Measurements from ENCODE around the gene OBSCN.

DNA sequence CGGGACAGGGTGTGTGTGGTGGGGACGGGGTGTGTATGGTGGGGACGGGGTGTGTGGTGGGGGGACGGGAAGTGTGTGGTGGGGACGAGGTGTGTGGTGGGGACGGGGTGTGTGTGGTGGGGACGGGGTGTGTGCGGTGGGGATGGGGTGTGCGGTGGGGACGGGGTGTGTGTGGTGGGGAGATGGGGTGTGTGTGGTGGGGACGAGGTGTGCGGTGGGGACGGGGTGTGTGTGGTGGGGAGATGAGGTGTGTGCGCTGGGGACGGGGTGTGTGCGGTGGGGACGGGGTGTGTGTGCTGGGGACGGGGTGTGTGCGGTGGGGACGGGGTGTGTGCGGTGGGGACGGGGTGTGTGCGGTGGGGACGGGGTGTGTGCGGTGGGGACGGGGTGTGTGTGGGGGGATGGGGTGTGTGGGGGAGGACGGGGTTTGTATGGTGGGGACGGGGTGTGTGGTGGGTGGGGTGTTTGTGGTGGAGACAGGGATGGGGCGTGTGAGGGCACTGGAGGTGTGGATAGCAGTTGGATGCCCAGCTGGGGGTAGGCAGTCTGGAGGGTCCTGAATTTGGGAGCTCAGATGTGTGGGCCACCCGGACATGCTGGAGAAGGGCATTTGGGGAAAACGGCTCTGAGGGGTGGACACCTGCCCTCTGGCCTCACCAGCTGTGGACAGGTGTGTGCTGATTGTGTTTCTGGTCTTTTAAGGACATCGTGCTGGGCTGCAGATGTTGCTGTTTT is 25.4 kb upstream of the OBSCN start:
- no peak for TF ChIP-seq POLR2A (IDR thresholded peaks at IDR 0.05)
- TF ChIP-seq, protein P1, sequence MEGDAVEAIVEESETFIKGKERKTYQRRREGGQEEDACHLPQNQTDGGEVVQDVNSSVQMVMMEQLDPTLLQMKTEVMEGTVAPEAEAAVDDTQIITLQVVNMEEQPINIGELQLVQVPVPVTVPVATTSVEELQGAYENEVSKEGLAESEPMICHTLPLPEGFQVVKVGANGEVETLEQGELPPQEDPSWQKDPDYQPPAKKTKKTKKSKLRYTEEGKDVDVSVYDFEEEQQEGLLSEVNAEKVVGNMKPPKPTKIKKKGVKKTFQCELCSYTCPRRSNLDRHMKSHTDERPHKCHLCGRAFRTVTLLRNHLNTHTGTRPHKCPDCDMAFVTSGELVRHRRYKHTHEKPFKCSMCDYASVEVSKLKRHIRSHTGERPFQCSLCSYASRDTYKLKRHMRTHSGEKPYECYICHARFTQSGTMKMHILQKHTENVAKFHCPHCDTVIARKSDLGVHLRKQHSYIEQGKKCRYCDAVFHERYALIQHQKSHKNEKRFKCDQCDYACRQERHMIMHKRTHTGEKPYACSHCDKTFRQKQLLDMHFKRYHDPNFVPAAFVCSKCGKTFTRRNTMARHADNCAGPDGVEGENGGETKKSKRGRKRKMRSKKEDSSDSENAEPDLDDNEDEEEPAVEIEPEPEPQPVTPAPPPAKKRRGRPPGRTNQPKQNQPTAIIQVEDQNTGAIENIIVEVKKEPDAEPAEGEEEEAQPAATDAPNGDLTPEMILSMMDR (IDR thresholded peaks at IDR 0.05) = no peak

All from heart left ventricle (tissue), 13 donors.